SK-N-SH treated with all-trans-retinoic acid at 6 μM for 48 hours (cell line): ENCODE measurements around the gene EPC2.

Experiments
- ISL1 ChIP-seq: fragments of 250-450 bp; sonication (Bioruptor Pico); IDR thresholded peaks from 2 replicates; pipeline ENCODE4 v2.1.2; 2022; ENCODE audit warnings: mild to moderate bottlenecking, moderate library complexity
- RARB ChIP-seq: fragments of 250-450 bp; sonication (Bioruptor Pico); IDR thresholded peaks from 2 replicates; pipeline ENCODE4 v1.8.0; 2021; ENCODE audit warnings: mild to moderate bottlenecking, moderate library complexity
- TF ChIP-seq, protein P1 (sequence below): fragments of 250-450 bp; sonication (Bioruptor Pico); IDR thresholded peaks from 2 replicates; pipeline ENCODE4 v1.8.0; 2021; ENCODE audit warnings: low read depth, mild to moderate bottlenecking, moderate library complexity, borderline replicate concordance

DNA sequence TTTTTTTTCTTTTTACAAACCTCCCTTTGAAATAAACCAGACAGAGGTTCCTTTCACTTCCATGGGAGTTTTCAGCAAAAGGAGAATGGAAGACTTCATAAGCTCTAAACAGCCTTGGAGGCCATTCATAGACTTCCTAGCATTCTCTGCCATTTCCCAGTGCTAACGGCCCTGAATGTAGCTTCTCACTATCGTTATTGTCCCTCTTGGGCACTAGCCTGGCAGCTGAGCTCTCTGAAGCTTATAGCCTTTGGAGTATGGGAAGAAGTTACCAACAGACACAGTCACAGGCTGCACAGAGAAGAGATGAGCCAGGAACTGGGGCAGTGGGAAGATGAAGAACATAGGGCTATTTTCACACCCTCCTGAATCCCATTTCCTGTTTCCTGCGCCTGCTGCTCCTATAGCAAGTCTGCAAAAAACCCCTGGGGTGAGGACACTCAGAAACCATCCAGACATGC lies 29.1 kb upstream of the EPC2 start:
- TF ChIP-seq RARB (no peak), ISL1 (CRISPR knock-in tag) (no peak)
- TF ChIP-seq, protein P1, sequence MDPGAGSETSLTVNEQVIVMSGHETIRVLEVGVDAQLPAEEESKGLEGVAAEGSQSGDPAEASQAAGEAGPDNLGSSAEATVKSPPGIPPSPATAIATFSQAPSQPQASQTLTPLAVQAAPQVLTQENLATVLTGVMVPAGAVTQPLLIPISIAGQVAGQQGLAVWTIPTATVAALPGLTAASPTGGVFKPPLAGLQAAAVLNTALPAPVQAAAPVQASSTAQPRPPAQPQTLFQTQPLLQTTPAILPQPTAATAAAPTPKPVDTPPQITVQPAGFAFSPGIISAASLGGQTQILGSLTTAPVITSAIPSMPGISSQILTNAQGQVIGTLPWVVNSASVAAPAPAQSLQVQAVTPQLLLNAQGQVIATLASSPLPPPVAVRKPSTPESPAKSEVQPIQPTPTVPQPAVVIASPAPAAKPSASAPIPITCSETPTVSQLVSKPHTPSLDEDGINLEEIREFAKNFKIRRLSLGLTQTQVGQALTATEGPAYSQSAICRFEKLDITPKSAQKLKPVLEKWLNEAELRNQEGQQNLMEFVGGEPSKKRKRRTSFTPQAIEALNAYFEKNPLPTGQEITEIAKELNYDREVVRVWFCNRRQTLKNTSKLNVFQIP (CRISPR knock-in tag) = no peak
